ENCODE measurements around the gene REEP1. TPM values are rescaled to one million over a fixed set of nuclear protein-coding genes. Genes with fewer than 3 reads are reported as not detected.

Gene REEP1
- total and polyA plus RNA-seq, 2 of the 8 experiments (the other 6 are each of a cell fraction or from before 2014, with no cell fraction given), result 0.74 to 1.5 TPM

GRCh38 chr2:86230961-86231360 is 106.5 kb downstream of the REEP1 start:
- H2BK5ac ChIP-seq (ENCODE audit: low read depth, low read length), result no peak overlapping the region
- no peak overlapping the region for H3K9ac ChIP-seq (replicated peaks in 1 of 4; ENCODE audit: extremely low read depth in 1 of 4, low read depth in 3 of 4, low read length in 3 of 4)
- H2BK15ac ChIP-seq (ENCODE audit: low read length), result no peak overlapping the region
- H3K36me3 ChIP-seq (ENCODE audit: control insufficient read depth in 2 of 4, insufficient read depth in 4 of 4, low read length in 3 of 4), result no peaks in the 10 kb centered on the region
- H2BK120ac ChIP-seq (replicated peaks; ENCODE audit: low read depth, low read length), result no peak overlapping the region
- H3K4me1 ChIP-seq (replicated peaks in 1 of 4; ENCODE audit: control insufficient read depth in 3 of 4, insufficient read depth in 4 of 4, low read length in 3 of 4), result no peaks in the 10 kb centered on the region; a peak in 1 of 7 replicates
- no peak overlapping the region for H2BK20ac ChIP-seq (ENCODE audit: low read length)
- H3K4me2 ChIP-seq (ENCODE audit: insufficient read depth in 1 of 2, low read depth in 2 of 2, low read length in 2 of 2), result no peak overlapping the region
- ChIA-PET POLR2A (ENCODE audit: partially characterized antibody) (interaction anchor here (1.1 kb wide), 1 partner anchor 11 kb away, joined by 3 read pairs; no protein-coding TSS in a partner anchor), CTCF (ENCODE audit: partially characterized antibody) (interaction anchor here (1.1 to 3.3 kb wide), 4 partner anchors 10 to 142 kb away, joined by 3 to 19 read pairs (median 4); no protein-coding TSS in a partner anchor)
- no peak overlapping the region for H3K14ac ChIP-seq (ENCODE audit: insufficient read length)
- H3K23me2 ChIP-seq (ENCODE audit: low read depth, low read length), result no peaks in the 10 kb centered on the region
- no peak overlapping the region for H4K5ac ChIP-seq (ENCODE audit: insufficient read length, low read depth, low read length)
- WGBS, 2 experiments (ENCODE audit: extremely low coverage in 1 of 2, insufficient coverage in 1 of 2, insufficient read length in 1 of 2, insufficient replicate concordance in 2 of 2, low coverage in 1 of 2, low lambda C conversion rate in 2 of 2, missing lambda C conversion rate in 1 of 2), result 73% methylated on average over 5 of the region's 5 CpGs; no CpG with 5 or more reads in 1 of the 2 experiments
- no peak overlapping the region; the same call in 1 of the 2 replicates for H3K18ac ChIP-seq (ENCODE audit: extremely low read depth, low read length)
- H3K56ac ChIP-seq (replicated peaks; ENCODE audit: insufficient read length, low read depth, low read length), result no peak overlapping the region
- H3K4me3 ChIP-seq (ENCODE audit: extremely low read depth in 1 of 4, insufficient read depth in 2 of 4, low read depth in 3 of 4, low read length in 4 of 4), result no peak overlapping the region
- H3K9me3 ChIP-seq (ENCODE audit: insufficient read depth in 2 of 2, low read depth in 1 of 2, low read length in 1 of 2), result no peaks in the 10 kb centered on the region
- H4K20me1 ChIP-seq (replicated peaks in 1 of 2; ENCODE audit: control insufficient read depth in 1 of 2, insufficient read depth in 2 of 2, low read length in 2 of 2), result no peaks in the 10 kb centered on the region
- no peaks in the 10 kb centered on the region for H3K27me3 ChIP-seq (replicated peaks in 1 of 4; ENCODE audit: control insufficient read depth in 3 of 4, extremely low read depth in 1 of 4, insufficient read depth in 3 of 4, low read length in 3 of 4)
- no peaks in the 10 kb centered on the region for H3K79me2 ChIP-seq (ENCODE audit: control insufficient read depth in 1 of 2, insufficient read depth in 2 of 2, low read length in 2 of 2)
- FAIRE-seq, result no peak
- no peak for DNase-seq (ENCODE audit: low read depth in 1 of 2, low spot score in 2 of 2)
- TF ChIP-seq RAD21 (IDR thresholded peaks at IDR 0.05 in 1 of 2, conservative IDR thresholded peaks at IDR 0.05 in 1 of 2; ENCODE audit: low read depth in 2 of 2, low read length in 2 of 2), result no peak
- TF ChIP-seq SP2 (IDR thresholded peaks at IDR 0.05; ENCODE audit: low read length), result no peak
- no peak for TF ChIP-seq TAF7 (optimal IDR thresholded peaks at IDR 0.05; ENCODE audit: borderline replicate concordance, low read depth, low read length)
- no peak for TF ChIP-seq POLR2AphosphoS5 (IDR thresholded peaks at IDR 0.05; ENCODE audit: low read depth, low read length)
- TF ChIP-seq CHD1 (IDR thresholded peaks at IDR 0.05; ENCODE audit: low read depth, low read length), result no peak
- TF ChIP-seq SIX5 (IDR thresholded peaks at IDR 0.05; ENCODE audit: low read depth, low read length), result no peak
- no peak for TF ChIP-seq TAF1 (IDR thresholded peaks at IDR 0.05; ENCODE audit: low read depth, low read length)
- TF ChIP-seq RXRA (IDR thresholded peaks at IDR 0.05; ENCODE audit: insufficient read depth, low read depth, low read length), result no peak
- no peak for TF ChIP-seq JUN (IDR thresholded peaks at IDR 0.05; ENCODE audit: low read depth, low read length)
- TF ChIP-seq NRF1 (IDR thresholded peaks at IDR 0.05; ENCODE audit: low read depth, low read length), result no peak
- TF ChIP-seq CBX5 (IDR thresholded peaks at IDR 0.05; ENCODE audit: low read depth, low read length), result no peak
- no peak overlapping the region for H2AFZ ChIP-seq (ENCODE audit: low read length)
- H4K8ac ChIP-seq (ENCODE audit: extremely low read depth, insufficient read depth, low read length), result no peak overlapping the region
- H2BK12ac ChIP-seq (ENCODE audit: low read depth, low read length), result no peak overlapping the region
- no peak overlapping the region for H3K23ac ChIP-seq (ENCODE audit: insufficient read length)
- H3K4ac ChIP-seq (replicated peaks; ENCODE audit: insufficient read length, low read depth, low read length), result no peak overlapping the region
- H3K79me1 ChIP-seq (ENCODE audit: low read depth, low read length), result no peaks in the 10 kb centered on the region
- no peak overlapping the region for H3K27ac ChIP-seq (ENCODE audit: low read depth, low read length)
- no peak overlapping the region for H4K91ac ChIP-seq (replicated peaks; ENCODE audit: insufficient read length, low read length)
- no peak overlapping the region for H2AK5ac ChIP-seq (ENCODE audit: low read depth, low read length)

Measured in H1 (cell line).